Gastroesophageal sphincter (tissue), 3 donors: ENCODE results near the gene CSRNP3.

Source experiments
- CTCF ChIP-seq, 4 experiments: fragments of 200-600 bp in 2 of 4; fragments of 450-650 bp in 2 of 4; sonication (generic) in 1 of 4; IDR thresholded peaks; one replicate each; pipeline ENCODE4 v1.5.1; 2017 to 2019; ENCODE audit warnings: antibody characterized with exemption in 4 of 4, mild to moderate bottlenecking in 2 of 4, moderate library complexity in 2 of 4
- POLR2AphosphoS5 ChIP-seq: sonication (generic); formaldehyde crosslinking; IDR thresholded peaks from one replicate; pipeline ENCODE4 v1.6.1; 2017; ENCODE audit warnings: antibody characterized with exemption

GRCh38 chr2:165497659-165498317 is 28.3 kb downstream of the CSRNP3 start:
- TF ChIP-seq CTCF (IDR thresholded peaks at IDR 0.05) (no peak), POLR2AphosphoS5 (no peak)
